B cell (primary cell): ENCODE measurements around the gene MYO10. TPM values are rescaled to one million over a fixed set of nuclear protein-coding genes. Genes with fewer than 3 reads are reported as not detected.

ENCODE experiments used
- ATAC-seq: fragments of 200-7000 bp; cut with Tn5 transposase; one replicate; pipeline ENCODE4 v1.10.0; 2021; ENCODE audit warnings: low read depth, mild to moderate bottlenecking, moderate number of reproducible peaks, moderate library complexity
- CTCF ChIA-PET: fragments of 350-600 bp; sonication (Branson Sonifier 250); formaldehyde crosslinking; loops from one replicate; lab custom pipeline; 2021; ENCODE audit warnings: antibody characterized with exemption, inconsistent platforms; lab: Charles Lee
- POLR2A ChIA-PET: fragments of 350-600 bp; sonication (Branson Sonifier 250); formaldehyde crosslinking; loops from one replicate; lab custom pipeline; 2021; ENCODE audit warnings: antibody characterized with exemption; lab: Charles Lee
- DNase-seq: peaks from one replicate; pipeline ENCODE4 v3.0.0; 2013
- H2AFZ ChIP-seq: 2 replicates; pipeline ENCODE4 v1.6.1; 2012; ENCODE audit warnings: mild to moderate bottlenecking, low read depth, low read length; ENCODE audit not compliant: insufficient read depth, poor library complexity, severe bottlenecking
- H3K27ac ChIP-seq, 2 donors: 1 replicate in 1 of 2; 2 replicates in 1 of 2; pipeline ENCODE4 v1.5.1; 2012 to 2013; ENCODE audit warnings: low read length in 2 of 2, mild to moderate bottlenecking in 2 of 2, moderate library complexity in 1 of 2
- H3K27me3 ChIP-seq, 4 experiments: fragments of 200-600 bp in 1 of 4; sonication (generic) in 1 of 4; replicated peaks in 1 of 4; 1 replicate in 2 of 4; 2 replicates in 2 of 4; pipeline versions ENCODE4 v1.6.1 to v1.7.0; 2013 to 2016; ENCODE audit warnings: low read length in 3 of 4, mild to moderate bottlenecking in 2 of 4, mixed read lengths in 1 of 4, moderate library complexity in 1 of 4; ENCODE audit not compliant: insufficient read depth in 4 of 4, control insufficient read depth in 3 of 4; ENCODE audit errors: control extremely low read depth in 1 of 4
- H3K36me3 ChIP-seq, 2 experiments: replicated peaks in 1 of 2; 1 replicate in 1 of 2; 2 replicates in 1 of 2; pipeline versions ENCODE4 v1.6.1 to v1.7.1; 2013; ENCODE audit warnings: low read length in 1 of 2; ENCODE audit not compliant: insufficient read depth in 2 of 2, control insufficient read depth in 1 of 2; ENCODE audit errors: control extremely low read depth in 1 of 2, extremely low read depth in 1 of 2
- H3K4me1 ChIP-seq, 2 donors: fragments of 200-600 bp in 1 of 2; sonication (generic) in 1 of 2; 1 replicate in 1 of 2; 2 replicates in 1 of 2; pipeline versions ENCODE4 v1.5.1 to v1.6.1; 2013 to 2017; ENCODE audit warnings: low read length in 2 of 2; ENCODE audit not compliant: control insufficient read depth in 2 of 2, insufficient read depth in 2 of 2
- H3K4me2 ChIP-seq: replicated peaks from 2 replicates; pipeline ENCODE3; 2012; ENCODE audit warnings: mild to moderate bottlenecking, low read depth, low read length; ENCODE audit not compliant: poor library complexity, severe bottlenecking
- H3K4me3 ChIP-seq, 5 experiments: fragments of 200-600 bp in 1 of 5; sonication (generic) in 1 of 5; 1 replicate in 3 of 5; 2 replicates in 2 of 5; pipeline versions ENCODE4 v1.5.1 to v1.7.0; 2011 to 2016; ENCODE audit warnings: low read length in 4 of 5, mild to moderate bottlenecking in 4 of 5, low read depth in 2 of 5, control low read depth in 1 of 5, moderate library complexity in 1 of 5; ENCODE audit not compliant: insufficient read depth in 1 of 5; ENCODE audit errors: control extremely low read depth in 1 of 5, extremely low read depth in 1 of 5
- H3K79me2 ChIP-seq: fragments of 200-600 bp; sonication (generic); one replicate; pipeline ENCODE4 v1.6.0; 2016; ENCODE audit warnings: low read length; ENCODE audit not compliant: control insufficient read depth, insufficient read depth
- H3K9ac ChIP-seq: fragments of 200-600 bp; sonication (generic); 2 replicates; pipeline ENCODE4 v1.6.1; 2017; ENCODE audit warnings: mild to moderate bottlenecking, low read length, moderate library complexity
- H3K9me3 ChIP-seq, 3 donors: one replicate each; pipeline versions ENCODE4 v1.6.1 to v1.7.1; 2013; ENCODE audit warnings: low read length in 2 of 3; ENCODE audit not compliant: control insufficient read depth in 2 of 3, insufficient read depth in 1 of 3; ENCODE audit errors: control extremely low read depth in 1 of 3
- H4K20me1 ChIP-seq: 2 replicates; pipeline ENCODE4 v1.6.0; 2012; ENCODE audit warnings: mild to moderate bottlenecking, low read length; ENCODE audit not compliant: insufficient read depth, control insufficient read depth, poor library complexity, severe bottlenecking
- H3K27ac Mint-ChIP-seq: one replicate; pipeline ENCODE4 v1.8.0; 2021; ENCODE audit warnings: mixed read lengths
- H3K27me3 Mint-ChIP-seq: one replicate; pipeline ENCODE4 v1.8.0; 2021; ENCODE audit warnings: mixed read lengths
- H3K4me1 Mint-ChIP-seq: one replicate; pipeline ENCODE4 v1.8.0; 2021; ENCODE audit warnings: mixed read lengths
- H3K4me3 Mint-ChIP-seq: one replicate; pipeline ENCODE4 v1.8.0; 2021; ENCODE audit warnings: mixed read lengths
- H3K9me3 Mint-ChIP-seq: one replicate; pipeline ENCODE4 v1.8.0; 2022; ENCODE audit warnings: mixed read lengths; ENCODE audit not compliant: insufficient read depth
- CTCF ChIP-seq: fragments of 200-600 bp; IDR thresholded peaks from one replicate; pipeline ENCODE4 v1.8.0; 2022; ENCODE audit warnings: antibody characterized with exemption, mild to moderate bottlenecking
- EZH2 ChIP-seq: IDR thresholded peaks from 2 replicates; pipeline ENCODE4 v1.6.1; 2012; ENCODE audit warnings: borderline replicate concordance, low read depth, mild to moderate bottlenecking, moderate library complexity, low read length; ENCODE audit not compliant: insufficient read depth, poor library complexity, severe bottlenecking
- WGBS: methylation state at CpG from one replicate; pipeline ENCODE4 v1.1.5; 2013; ENCODE audit warnings: missing lambda C conversion rate; ENCODE audit not compliant: insufficient coverage; 5-methylcytosine and 5-hydroxymethylcytosine counted together
- intact Hi-C: fragments of 100-400 bp; cut with micrococcal nuclease; formaldehyde crosslinking; loops from one replicate; pipeline ENCODE4 v1.10.0; 2022
- polyA plus RNA-seq: library from polyadenylated mRNA; depleted of rRNA; stranded (reverse); fragments of >200 nt; gene quantifications from 2 replicates; pipeline ENCODE4 v1.2.3, GENCODE V29; 2012
- total RNA-seq, 2 donors: library from RNA; stranded (reverse); fragments of 120-200 nt in 1 of 2; gene quantifications; 1 replicate in 1 of 2; 2 replicates in 1 of 2; pipeline versions ENCODE4 v1.2.3 to v1.2.4, GENCODE V29; 2013 to 2022

The MYO10 gene
- total and polyA plus RNA-seq, 2 donors (not counting 1 experiment from before 2014, with no cell fraction given) = 0.10 TPM; not detected in 1

- ChIA-PET CTCF (no interaction called here), POLR2A (no interaction called here)
- Histone ChIP-seq H3K79me2 (no peaks in the 10 kb centered on the region), H3K4me1 (no peaks in the 10 kb centered on the region), H3K9ac (no peak overlapping the region), H3K4me3 (no peak overlapping the region), H2AFZ (no peak overlapping the region), H3K27me3 (peaks cover 0 to 3% (median 0%) of the 10 kb centered on the region in 4 experiments), H3K27ac (no peak overlapping the region), H3K9me3 (no peaks in the 10 kb centered on the region), H4K20me1 (no peaks in the 10 kb centered on the region), H3K36me3 (no peaks in the 10 kb centered on the region), H3K4me2 (no peak overlapping the region)
- intact Hi-C loops = no loop called here
- ATAC-seq (no peak), DNase-seq (no peak)
- Mint-ChIP-seq H3K9me3 (no peaks in the 10 kb centered on the region), H3K4me3 (no peak overlapping the region), H3K4me1 (no peaks in the 10 kb centered on the region), H3K27ac (no peak overlapping the region), H3K27me3 (no peaks in the 10 kb centered on the region)
- WGBS = 62% methylated on average over 4 of the region's 9 CpGs
- no peak for TF ChIP-seq EZH2
- no peak for TF ChIP-seq CTCF
Measured at GRCh38 chr5:16679190-16679589, 256.9 kb downstream of the MYO10 start.

GRCh38 chr5:16675806-16676205, 260.3 kb downstream of the MYO10 start:
- Histone ChIP-seq H3K9ac (no peak overlapping the region), H3K27ac (no peak overlapping the region), H4K20me1 (no peaks in the 10 kb centered on the region), H3K4me1 (no peaks in the 10 kb centered on the region), H3K79me2 (no peaks in the 10 kb centered on the region), H3K27me3 (no peaks in the 10 kb centered on the region), H3K9me3 (no peaks in the 10 kb centered on the region), H3K36me3 (no peaks in the 10 kb centered on the region), H3K4me3 (no peak overlapping the region), H2AFZ (no peak overlapping the region), H3K4me2 (no peak overlapping the region)
- H3K9me3 Mint-ChIP-seq = no peaks in the 10 kb centered on the region
- no peak for TF ChIP-seq CTCF
- TF ChIP-seq EZH2 = no peak
- no peak overlapping the region for H3K27ac Mint-ChIP-seq
- DNase-seq = no peak
- CTCF ChIA-PET = no interaction called here
- no peaks in the 10 kb centered on the region for H3K27me3 Mint-ChIP-seq
- ATAC-seq = no peak
- no peak overlapping the region for H3K4me3 Mint-ChIP-seq
- POLR2A ChIA-PET = no interaction called here
- no peaks in the 10 kb centered on the region for H3K4me1 Mint-ChIP-seq
- intact Hi-C loops = no loop called here
- WGBS = 95% methylated on average over 5 of the region's 9 CpGs
